Right lobe of liver (tissue), 6 donors: Measurements from ENCODE around the gene ZNF800. TPM values are rescaled to one million over a fixed set of nuclear protein-coding genes. Genes with fewer than 3 reads are reported as not detected.

Source experiments
- ATAC-seq, 4 donors: fragments of 200-7000 bp; cut with Tn5 transposase; one replicate each; pipeline ENCODE4 v1.9.1; 2020; ENCODE audit warnings: mild to moderate bottlenecking in 4 of 4, moderate library complexity in 4 of 4
- DNase-seq, 3 donors: peaks; one replicate each; pipeline ENCODE4 v3.0.0-alpha.2; 2020
- H3K27ac ChIP-seq, 3 donors: fragments of 200-600 bp; one replicate each; pipeline ENCODE4 v1.8.0; 2022
- H3K27me3 ChIP-seq, 2 donors: fragments of 200-600 bp; one replicate each; pipeline ENCODE4 v1.8.0; 2022
- H3K36me3 ChIP-seq, 4 donors: fragments of 200-600 bp; sonication (generic) in 1 of 4; one replicate each; pipeline versions ENCODE4 v1.5.1 to v1.8.0; 2017 to 2022; ENCODE audit warnings: control low read depth in 1 of 4
- H3K4me1 ChIP-seq, 4 donors: fragments of 200-600 bp; sonication (generic) in 1 of 4; one replicate each; pipeline versions ENCODE4 v1.5.1 to v1.8.0; 2017 to 2022; ENCODE audit warnings: control low read depth in 1 of 4
- H3K4me3 ChIP-seq, 3 donors: fragments of 200-600 bp; one replicate each; pipeline ENCODE4 v1.8.0; 2022
- H3K9me3 ChIP-seq, 4 donors: fragments of 200-600 bp; sonication (generic) in 1 of 4; one replicate each; pipeline versions ENCODE4 v1.5.1 to v1.8.0; 2017 to 2022; ENCODE audit warnings: control low read depth in 1 of 4
- CTCF ChIP-seq, 4 donors: fragments of 200-600 bp in 3 of 4; fragments of 450-650 bp in 1 of 4; IDR thresholded peaks; one replicate each; pipeline versions ENCODE4 v1.5.1 to v1.8.0; 2016 to 2022; ENCODE audit warnings: antibody characterized with exemption in 4 of 4, mild to moderate bottlenecking in 2 of 4
- POLR2A ChIP-seq: fragments of 450-650 bp; IDR thresholded peaks from one replicate; pipeline ENCODE4 v1.6.1; 2017; ENCODE audit warnings: antibody characterized with exemption, mild to moderate bottlenecking
- WGBS: methylation state at CpG from one replicate; pipeline ENCODE4 v1.1.6; 2018; ENCODE audit warnings: low coverage, low lambda C conversion rate; ENCODE audit not compliant: insufficient coverage; ENCODE audit errors: missing lambda C conversion rate; 5-methylcytosine and 5-hydroxymethylcytosine counted together
- intact Hi-C, 2 donors: fragments of 100-400 bp; cut with DNase I; formaldehyde crosslinking; loops; one replicate each; pipeline versions ENCODE4 v1.11.2 to v1.14.1; 2022
- total RNA-seq, 6 experiments: library from RNA; depleted of rRNA in 2 of 6; stranded (reverse); fragments of >200 nt in 2 of 6; fragmentation: NEBNext Ultra II Directional in 3 of 6; extraction: Animal tissue kit (Norgen Biotek cat#: 25700) in 3 of 6; gene quantifications; one replicate each; pipeline versions ENCODE4 v1.1.0 to v1.2.4, GENCODE V29; 2016 to 2023
- donor health status: DM: no; HTN: yes; CAD: no.
- donor health status: DM: no; HTN: no; CAD: no.
- donor health status: DM: no; HTN: no; CAD: no.
- donor health status: DM: no; HTN: yes; CAD: no.
- donor health status: DM: no; HTN: yes; CAD: no.

Gene ZNF800
- total RNA-seq, 6 experiments from 2014 or later, result 12.5 to 32.3 (median 15.3) TPM

GRCh38 chr7:127346575-127347256 lies 45.8 kb downstream of the ZNF800 start:
- Histone ChIP-seq H3K27ac (no peak overlapping the region), H3K4me3 (no peak overlapping the region), H3K4me1 (no peaks in the 10 kb centered on the region), H3K9me3 (no peaks in the 10 kb centered on the region), H3K36me3 (no peaks in the 10 kb centered on the region), H3K27me3 (no peaks in the 10 kb centered on the region)
- TF ChIP-seq CTCF (IDR thresholded peaks at IDR 0.05) (no peak), POLR2A (no peak)
- WGBS, result 97% methylated on average over 8 of the region's 9 CpGs
- intact Hi-C loops, result no loop called here
- no peak for DNase-seq
- no peak for ATAC-seq

GRCh38 chr7:127342596-127342995 lies 49.9 kb downstream of the ZNF800 start:
- H3K27ac ChIP-seq, result no peak overlapping the region
- no peak overlapping the region for H3K4me3 ChIP-seq
- DNase-seq (no peak), ATAC-seq (no peak)
- TF ChIP-seq CTCF (IDR thresholded peaks at IDR 0.05), result no peak
- TF ChIP-seq POLR2A, result no peak
- 68% methylated on average over 1 of the region's 1 CpG for WGBS
- H3K4me1 ChIP-seq, result no peaks in the 10 kb centered on the region
- intact Hi-C loops, result no loop called here
- H3K9me3 ChIP-seq, result no peaks in the 10 kb centered on the region
- H3K27me3 ChIP-seq, result no peaks in the 10 kb centered on the region
- no peaks in the 10 kb centered on the region for H3K36me3 ChIP-seq

- Histone ChIP-seq H3K4me3 (no peak overlapping the region), H3K9me3 (no peaks in the 10 kb centered on the region), H3K27me3 (no peaks in the 10 kb centered on the region), H3K36me3 (no peaks in the 10 kb centered on the region), H3K4me1 (no peaks in the 10 kb centered on the region), H3K27ac (no peak overlapping the region)
- no peak for DNase-seq
- ATAC-seq, result no peak
- WGBS, result 80% methylated on average over 1 of the region's 1 CpG
- intact Hi-C loops, result no loop called here
- TF ChIP-seq CTCF (IDR thresholded peaks at IDR 0.05) (no peak), POLR2A (no peak)
Measured at GRCh38 chr7:127338122-127338521, 54.4 kb downstream of the ZNF800 start.

- Histone ChIP-seq H3K9me3 (no peaks in the 10 kb centered on the region), H3K27me3 (no peaks in the 10 kb centered on the region), H3K4me1 (no peaks in the 10 kb centered on the region), H3K36me3 (no peaks in the 10 kb centered on the region), H3K27ac (no peak overlapping the region), H3K4me3 (no peak overlapping the region)
- WGBS, result 61% methylated on average over 5 of the region's 5 CpGs
- intact Hi-C loops, result no loop called here
- TF ChIP-seq CTCF (IDR thresholded peaks at IDR 0.05), result no peak
- no peak for TF ChIP-seq POLR2A
- DNase-seq (no peak), ATAC-seq (no peak)
Measured at GRCh38 chr7:127337581-127337980, 54.9 kb downstream of the ZNF800 start.

GRCh38 chr7:127336458-127336857 lies 56.0 kb downstream of the ZNF800 start:
- Histone ChIP-seq H3K4me3 (no peak overlapping the region), H3K36me3 (no peaks in the 10 kb centered on the region), H3K27ac (no peak overlapping the region), H3K27me3 (no peaks in the 10 kb centered on the region), H3K4me1 (no peaks in the 10 kb centered on the region), H3K9me3 (no peaks in the 10 kb centered on the region)
- DNase-seq (no peak), ATAC-seq (no peak)
- intact Hi-C loops, result no loop called here
- 90% methylated on average over 2 of the region's 2 CpGs for WGBS
- TF ChIP-seq POLR2A, result no peak
- TF ChIP-seq CTCF (IDR thresholded peaks at IDR 0.05), result no peak
